ENCODE results near the gene SUGP1. TPM values are rescaled to one million over a fixed set of nuclear protein-coding genes. Genes with fewer than 3 reads are reported as not detected.

SUGP1 gene
- total RNA-seq, 1 donor from 2014 or later = 25.5 TPM

DNA sequence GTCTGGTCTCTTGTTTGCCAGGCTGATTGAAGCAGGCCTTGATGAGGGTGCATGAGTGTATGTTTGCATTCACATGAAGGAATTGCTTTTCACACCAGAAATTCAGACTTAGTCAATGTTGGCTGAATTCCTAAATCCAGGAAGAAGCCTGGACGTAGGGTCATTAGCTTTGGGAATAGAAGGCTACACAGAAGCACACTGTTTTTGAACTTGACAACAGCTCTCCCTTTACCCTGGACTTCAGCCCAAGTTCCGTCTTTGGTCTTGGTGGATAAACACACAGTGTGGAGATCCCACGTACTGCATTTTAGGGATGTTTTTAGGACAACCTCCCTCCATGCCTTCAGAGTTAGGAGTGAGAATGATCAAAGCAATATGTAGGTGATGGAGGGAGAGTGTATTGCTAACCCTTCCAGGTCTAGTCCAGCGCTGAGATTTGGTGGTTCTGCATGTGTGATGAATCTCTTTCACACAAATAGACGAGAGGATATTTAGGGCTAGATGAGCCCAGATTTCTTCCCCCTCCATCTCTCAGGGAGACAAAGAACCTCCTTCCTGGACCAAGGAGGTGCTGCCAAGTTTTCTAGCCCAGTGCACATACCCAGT, 70.0 kb downstream of the SUGP1 start:
- Histone ChIP-seq H3K36me3 (no peaks in the 10 kb centered on the region), H3K27ac (no peak overlapping the region), H3K4me1 (no peaks in the 10 kb centered on the region), H3K4me3 (no peak overlapping the region), H3K27me3 (no peaks in the 10 kb centered on the region), H3K9me3 (no peaks in the 10 kb centered on the region)
- TF ChIP-seq POLR2A (IDR thresholded peaks at IDR 0.05) = no peak
- no peak for TF ChIP-seq POLR2AphosphoS5 (IDR thresholded peaks at IDR 0.05; ENCODE audit: insufficient read depth in 1 of 2, low read depth in 1 of 2)
- TF ChIP-seq, protein P1, sequence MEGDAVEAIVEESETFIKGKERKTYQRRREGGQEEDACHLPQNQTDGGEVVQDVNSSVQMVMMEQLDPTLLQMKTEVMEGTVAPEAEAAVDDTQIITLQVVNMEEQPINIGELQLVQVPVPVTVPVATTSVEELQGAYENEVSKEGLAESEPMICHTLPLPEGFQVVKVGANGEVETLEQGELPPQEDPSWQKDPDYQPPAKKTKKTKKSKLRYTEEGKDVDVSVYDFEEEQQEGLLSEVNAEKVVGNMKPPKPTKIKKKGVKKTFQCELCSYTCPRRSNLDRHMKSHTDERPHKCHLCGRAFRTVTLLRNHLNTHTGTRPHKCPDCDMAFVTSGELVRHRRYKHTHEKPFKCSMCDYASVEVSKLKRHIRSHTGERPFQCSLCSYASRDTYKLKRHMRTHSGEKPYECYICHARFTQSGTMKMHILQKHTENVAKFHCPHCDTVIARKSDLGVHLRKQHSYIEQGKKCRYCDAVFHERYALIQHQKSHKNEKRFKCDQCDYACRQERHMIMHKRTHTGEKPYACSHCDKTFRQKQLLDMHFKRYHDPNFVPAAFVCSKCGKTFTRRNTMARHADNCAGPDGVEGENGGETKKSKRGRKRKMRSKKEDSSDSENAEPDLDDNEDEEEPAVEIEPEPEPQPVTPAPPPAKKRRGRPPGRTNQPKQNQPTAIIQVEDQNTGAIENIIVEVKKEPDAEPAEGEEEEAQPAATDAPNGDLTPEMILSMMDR (IDR thresholded peaks at IDR 0.05) = no peak
- intact Hi-C loops (cut with DNase I) = no loop called here
- DNase-seq (ENCODE audit: extremely low spot score in 2 of 2) = no peak

DNA sequence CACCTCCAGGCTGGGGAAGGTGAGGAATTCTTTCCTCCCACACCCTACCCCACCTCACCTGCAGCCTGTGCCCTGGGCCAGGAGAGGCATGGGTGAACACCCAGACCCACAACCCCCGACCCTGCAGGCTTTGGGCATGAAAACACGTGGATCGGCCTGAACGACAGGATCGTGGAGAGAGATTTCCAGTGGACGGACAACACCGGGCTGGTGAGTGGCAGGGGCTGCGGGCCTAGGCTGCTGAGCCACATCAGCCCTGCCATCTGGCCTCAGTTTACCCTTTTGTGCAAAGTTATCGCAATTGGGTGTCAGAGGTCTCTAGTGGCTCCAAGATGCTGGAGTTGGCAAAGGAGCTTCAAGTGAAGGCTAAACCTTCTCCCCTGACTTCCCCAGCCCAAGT, 79.8 kb downstream of the SUGP1 start:
- TF ChIP-seq, protein P1 (IDR thresholded peaks at IDR 0.05) = no peak
- Histone ChIP-seq H3K36me3 (no peaks in the 10 kb centered on the region), H3K27me3 (no peaks in the 10 kb centered on the region), H3K4me1 (no peaks in the 10 kb centered on the region), H3K27ac (no peak overlapping the region), H3K9me3 (no peaks in the 10 kb centered on the region), H3K4me3 (no peak overlapping the region)
- no peak for DNase-seq (ENCODE audit: extremely low spot score in 2 of 2)
- intact Hi-C loops (cut with DNase I) = no loop called here

DNA sequence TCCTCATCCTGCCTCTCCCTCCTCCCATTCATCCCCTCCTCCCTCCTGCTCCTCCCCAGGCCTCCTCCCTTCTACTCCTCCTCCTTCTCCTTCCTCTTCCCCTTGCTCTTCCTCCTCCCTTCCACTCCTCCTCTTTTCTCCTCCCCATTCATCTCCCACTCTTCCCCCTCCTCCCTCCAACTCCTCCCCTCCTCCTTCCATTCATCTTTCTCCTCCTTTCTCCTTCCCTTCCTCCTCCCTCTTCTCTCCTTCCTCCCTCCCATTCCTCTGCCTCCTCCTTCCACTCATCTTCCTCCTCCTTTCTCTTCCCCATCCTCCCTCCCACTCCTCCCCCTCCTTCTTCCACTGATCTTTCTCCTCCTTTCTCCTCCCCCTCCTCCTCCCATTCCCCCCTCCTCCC, 80.6 kb downstream of the SUGP1 start:
- no peak overlapping the region for H3K4me3 ChIP-seq
- intact Hi-C loops (cut with DNase I) = no loop called here
- H3K9me3 ChIP-seq = peaks cover 1% of the 10 kb centered on the region
- H3K27ac ChIP-seq = no peak overlapping the region
- no peaks in the 10 kb centered on the region for H3K4me1 ChIP-seq
- TF ChIP-seq, protein P1 (IDR thresholded peaks at IDR 0.05) = no peak
- no peak for TF ChIP-seq POLR2AphosphoS5 (IDR thresholded peaks at IDR 0.05; ENCODE audit: insufficient read depth in 1 of 2, low read depth in 1 of 2)
- no peak for TF ChIP-seq POLR2A (IDR thresholded peaks at IDR 0.05)
- H3K27me3 ChIP-seq = no peaks in the 10 kb centered on the region
- DNase-seq (ENCODE audit: extremely low spot score in 2 of 2) = no peak
- no peaks in the 10 kb centered on the region for H3K36me3 ChIP-seq

DNA sequence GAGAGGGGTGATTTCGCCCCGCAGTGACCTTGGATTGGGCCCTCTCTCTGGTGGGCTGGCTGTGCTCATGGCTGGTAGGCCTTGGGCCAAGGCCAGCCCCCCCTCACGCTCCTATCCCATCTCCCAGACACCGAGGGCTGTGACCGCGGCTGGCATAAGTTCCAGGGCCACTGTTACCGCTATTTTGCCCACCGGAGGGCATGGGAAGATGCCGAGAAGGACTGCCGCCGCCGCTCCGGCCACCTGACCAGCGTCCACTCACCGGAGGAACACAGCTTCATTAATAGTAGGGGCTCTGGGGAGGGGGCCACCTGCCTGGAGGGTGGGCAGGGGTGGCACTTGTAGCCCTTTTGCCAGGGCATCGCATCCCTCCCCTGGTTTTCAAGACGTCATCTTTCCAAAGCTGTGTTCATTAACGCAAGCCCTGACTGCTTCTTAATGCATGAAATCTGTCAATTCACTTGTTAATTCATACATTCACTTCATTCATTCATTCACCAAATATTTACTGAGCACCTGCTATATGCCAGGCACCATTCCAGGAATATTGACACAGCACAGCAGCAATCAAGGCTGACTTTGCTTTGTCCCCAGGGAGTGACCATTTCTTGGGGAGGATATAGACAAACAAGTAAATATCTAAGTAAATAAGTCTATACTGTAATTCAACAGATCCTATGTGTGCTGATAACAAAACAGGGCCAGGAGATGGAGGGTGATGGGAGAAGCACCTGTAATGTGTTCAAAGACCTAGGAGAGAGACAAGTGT, 82.0 kb downstream of the SUGP1 start:
- H3K9me3 ChIP-seq = peaks cover 12% of the 10 kb centered on the region
- H3K27me3 ChIP-seq = no peaks in the 10 kb centered on the region
- intact Hi-C loops (cut with DNase I) = no loop called here
- no peak for DNase-seq (ENCODE audit: extremely low spot score in 2 of 2)
- no peaks in the 10 kb centered on the region for H3K4me1 ChIP-seq
- H3K27ac ChIP-seq = no peak overlapping the region
- no peak overlapping the region for H3K4me3 ChIP-seq
- no peaks in the 10 kb centered on the region for H3K36me3 ChIP-seq
- TF ChIP-seq, protein P1 (IDR thresholded peaks at IDR 0.05) = no peak
- TF ChIP-seq POLR2AphosphoS5 (IDR thresholded peaks at IDR 0.05; ENCODE audit: insufficient read depth in 1 of 2, low read depth in 1 of 2) = no peak
- no peak for TF ChIP-seq POLR2A (IDR thresholded peaks at IDR 0.05)

DNA sequence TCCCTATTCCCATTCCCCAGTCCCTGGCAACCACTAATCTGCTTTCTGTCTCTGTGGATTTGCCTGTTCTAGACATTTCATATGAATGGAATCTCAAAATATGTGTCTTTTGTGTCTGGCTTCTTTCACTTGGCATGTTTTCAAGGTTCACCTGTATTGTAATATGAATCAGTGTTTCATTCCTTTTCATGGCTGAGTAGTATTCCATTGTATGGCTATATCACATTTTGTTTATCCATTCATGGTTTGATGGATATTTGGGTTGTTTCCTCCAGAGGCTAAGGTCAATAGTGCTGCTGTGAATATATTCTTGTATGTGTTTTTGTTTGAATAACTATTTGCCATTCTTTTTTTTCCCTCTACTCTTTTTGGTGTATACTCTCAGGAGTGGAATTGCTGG, 84.1 kb downstream of the SUGP1 start:
- Histone ChIP-seq H3K4me3 (no peak overlapping the region), H3K27ac (no peak overlapping the region), H3K36me3 (no peaks in the 10 kb centered on the region), H3K9me3 (peaks cover 12% of the 10 kb centered on the region), H3K4me1 (no peaks in the 10 kb centered on the region), H3K27me3 (no peaks in the 10 kb centered on the region)
- TF ChIP-seq, protein P1 (IDR thresholded peaks at IDR 0.05) = no peak
- TF ChIP-seq POLR2AphosphoS5 (IDR thresholded peaks at IDR 0.05; ENCODE audit: insufficient read depth in 1 of 2, low read depth in 1 of 2) (no peak), POLR2A (IDR thresholded peaks at IDR 0.05) (no peak)
- intact Hi-C loops (cut with DNase I) = no loop called here
- no peak for DNase-seq (ENCODE audit: extremely low spot score in 2 of 2)
